Small intestine (tissue), 7 donors: ENCODE data around the gene SSH2. TPM values are rescaled to one million over a fixed set of nuclear protein-coding genes. Genes with fewer than 3 reads are reported as not detected.

Source experiments
- DNase-seq, 2 donors: peaks; one replicate each; pipeline versions ENCODE4 v3.0.0 to v3.0.0-alpha.2; 2013
- FAIRE-seq: peaks from 2 replicates; lab custom pipeline; 2012; peaks lifted over from hg19 to GRCh38; lab: Jason Lieb, UNC
- H3K27ac ChIP-seq, 3 donors: one replicate each; pipeline ENCODE4 v1.5.1; 2013; ENCODE audit warnings: low read length in 2 of 3, mild to moderate bottlenecking in 2 of 3, control low read depth in 1 of 3, inconsistent platforms in 1 of 3, low read depth in 1 of 3, moderate library complexity in 1 of 3
- H3K27me3 ChIP-seq, 3 donors: one replicate each; pipeline ENCODE4 v1.6.1; 2013; ENCODE audit warnings: low read length in 3 of 3, inconsistent platforms in 1 of 3; ENCODE audit not compliant: control insufficient read depth in 3 of 3, insufficient read depth in 3 of 3
- H3K36me3 ChIP-seq, 3 donors: one replicate each; pipeline ENCODE4 v1.6.1; 2013; ENCODE audit warnings: low read length in 3 of 3, inconsistent platforms in 1 of 3, low read depth in 1 of 3, mild to moderate bottlenecking in 1 of 3, moderate library complexity in 1 of 3; ENCODE audit not compliant: control insufficient read depth in 3 of 3, insufficient read depth in 2 of 3
- H3K4me1 ChIP-seq, 3 donors: one replicate each; pipeline ENCODE4 v1.6.1; 2013; ENCODE audit warnings: low read length in 2 of 3, inconsistent platforms in 1 of 3, low read depth in 1 of 3, mild to moderate bottlenecking in 1 of 3, moderate library complexity in 1 of 3; ENCODE audit not compliant: control insufficient read depth in 3 of 3, insufficient read depth in 2 of 3
- H3K4me3 ChIP-seq, 3 donors: one replicate each; pipeline ENCODE4 v1.5.1; 2013; ENCODE audit warnings: low read length in 3 of 3, control low read depth in 1 of 3, inconsistent platforms in 1 of 3, low read depth in 1 of 3, mild to moderate bottlenecking in 1 of 3, moderate library complexity in 1 of 3
- H3K9me3 ChIP-seq, 2 donors: one replicate each; pipeline ENCODE4 v1.6.1; 2013; ENCODE audit warnings: low read depth in 1 of 2, low read length in 1 of 2; ENCODE audit not compliant: control insufficient read depth in 2 of 2, insufficient read depth in 1 of 2
- WGBS, 3 donors: extraction: QIAGEN DNeasy Blood & Tissue Kit; methylation state at CpG; one replicate each; pipeline ENCODE4 v1.1.7; 2013; 5-methylcytosine and 5-hydroxymethylcytosine counted together
- polyA plus RNA-seq, 4 donors: library from polyadenylated mRNA; stranded (reverse) in 3 of 4; unstranded in 1 of 4; fragments of 200-250 nt in 3 of 4; fragments of 120-200 nt in 1 of 4; gene quantifications; one replicate each; pipeline versions ENCODE4 v1.2.1 to v1.2.3, GENCODE V29; 2013
- donor health status: healthy with polysubstance abuse.
- donor health status: control.
- donor health status: control.
- donor health status: Bipolar disorder and iron deficiency.
- donor health status: healthy.

SSH2 gene
- polyA plus RNA-seq, 4 donors, result 11.6 to 18.9 (median 13.6) TPM

DNA sequence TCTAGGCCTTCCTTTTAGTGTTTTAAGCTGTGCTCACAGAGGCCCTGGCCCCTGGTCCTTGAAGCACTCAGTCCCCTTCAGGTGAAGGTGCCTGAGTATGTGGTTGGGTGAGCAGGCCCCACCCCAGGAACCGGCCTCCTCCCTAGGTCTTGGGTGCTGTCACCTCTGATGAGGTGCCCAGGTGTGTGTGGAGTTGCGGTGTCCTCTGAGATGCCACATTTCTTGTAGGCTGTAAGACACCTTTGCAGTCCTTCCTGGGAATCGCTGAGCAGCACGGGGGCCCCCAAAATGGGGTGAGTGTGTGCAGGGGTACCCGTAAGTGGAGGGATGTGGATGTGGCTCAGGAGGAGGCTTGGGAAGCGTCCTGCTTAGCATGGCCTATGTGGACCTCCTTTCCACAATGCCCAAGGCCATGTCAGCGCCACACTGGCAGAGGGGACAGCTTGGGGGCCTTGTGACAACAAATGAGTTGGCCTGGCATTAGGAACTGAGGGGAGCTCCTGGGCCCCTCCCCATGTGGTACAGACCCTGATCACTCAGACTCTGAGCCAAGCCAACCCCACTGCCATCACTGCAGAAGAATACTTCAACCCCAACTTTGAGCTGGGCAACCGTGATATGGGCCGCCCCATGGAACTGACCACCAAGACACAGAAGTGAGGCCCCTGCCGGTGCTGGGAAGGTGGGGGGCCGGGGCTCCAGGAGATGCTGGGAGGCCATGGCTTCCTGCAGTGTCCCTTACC is 318.5 kb downstream of the SSH2 start:
- Histone ChIP-seq H3K27me3 (peaks cover 0 to 47% (median 0%) of the 10 kb centered on the region in 3 donors), H3K27ac (no peak overlapping the region), H3K4me3 (no peak overlapping the region), H3K36me3 (peaks cover 0 to 8% (median 0%) of the 10 kb centered on the region in 3 donors), H3K9me3 (no peaks in the 10 kb centered on the region), H3K4me1 (peaks cover 5 to 30% (median 8%) of the 10 kb centered on the region in 3 donors)
- WGBS, 3 donors, result 93 to 97% (median 96%) methylated on average over 11 of the region's 11 CpGs
- no peak for DNase-seq
- no peak for FAIRE-seq

DNA sequence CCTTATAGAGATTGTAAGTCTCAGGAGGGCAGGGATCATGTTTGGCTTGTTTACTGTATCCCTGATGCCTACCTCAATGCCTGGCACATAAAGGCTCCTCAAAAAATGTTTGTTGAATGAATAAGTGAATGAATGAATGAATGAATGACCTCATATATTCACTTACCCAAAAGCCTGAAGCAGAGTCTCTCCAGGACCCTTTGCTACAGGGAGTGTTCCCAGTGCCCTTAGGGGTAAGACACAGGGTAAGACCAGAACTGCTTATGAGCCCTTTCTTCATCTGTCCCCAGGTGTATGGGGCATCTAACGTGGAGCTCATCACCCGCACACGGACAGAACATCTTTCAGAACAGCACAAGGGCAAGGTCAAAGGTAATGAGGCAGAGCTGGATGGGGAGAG is 319.6 kb downstream of the SSH2 start:
- Histone ChIP-seq H3K4me1 (peaks cover 2 to 19% (median 3%) of the 10 kb centered on the region in 3 donors), H3K9me3 (no peaks in the 10 kb centered on the region), H3K27ac (no peak overlapping the region), H3K4me3 (no peak overlapping the region), H3K36me3 (peaks cover 0 to 8% (median 0%) of the 10 kb centered on the region in 3 donors), H3K27me3 (peaks cover 0 to 36% (median 0%) of the 10 kb centered on the region in 3 donors)
- no peak for DNase-seq
- FAIRE-seq, result no peak
- WGBS, 3 donors, result 69 to 85% (median 77%) methylated on average over 3 of the region's 3 CpGs

DNA sequence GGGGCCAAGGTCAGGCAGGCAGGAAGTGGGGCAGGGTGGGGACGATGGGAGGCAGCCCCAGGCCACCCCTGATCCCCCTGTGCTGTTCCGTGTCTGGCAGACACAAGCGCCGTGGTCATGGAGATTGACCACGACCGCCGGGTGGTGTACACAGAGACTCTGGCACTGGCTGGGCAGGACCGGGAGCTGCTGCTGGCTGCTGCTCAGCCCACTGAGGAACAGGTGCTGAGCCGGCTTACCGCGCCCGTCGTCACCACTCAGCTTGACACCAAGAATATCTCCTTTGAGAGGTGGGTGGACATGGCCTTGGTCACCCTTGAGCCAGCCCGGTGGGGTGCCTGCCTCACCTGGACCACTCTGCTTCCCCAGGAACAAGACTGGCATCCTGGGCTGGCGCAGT is 321.0 kb downstream of the SSH2 start:
- no peak for DNase-seq
- H3K27me3 ChIP-seq, result peaks cover 0 to 22% (median 0%) of the 10 kb centered on the region in 3 donors
- H3K4me3 ChIP-seq, result no peak overlapping the region
- peaks cover 2 to 10% (median 3%) of the 10 kb centered on the region in 3 donors for H3K4me1 ChIP-seq
- no peak for FAIRE-seq
- H3K27ac ChIP-seq, result no peak overlapping the region
- H3K9me3 ChIP-seq, result no peaks in the 10 kb centered on the region
- WGBS, 3 donors, result 86 to 89% (median 87%) methylated on average over 11 to 15 of the region's 15 CpGs
- peaks cover 0 to 8% (median 0%) of the 10 kb centered on the region in 3 donors for H3K36me3 ChIP-seq

DNA sequence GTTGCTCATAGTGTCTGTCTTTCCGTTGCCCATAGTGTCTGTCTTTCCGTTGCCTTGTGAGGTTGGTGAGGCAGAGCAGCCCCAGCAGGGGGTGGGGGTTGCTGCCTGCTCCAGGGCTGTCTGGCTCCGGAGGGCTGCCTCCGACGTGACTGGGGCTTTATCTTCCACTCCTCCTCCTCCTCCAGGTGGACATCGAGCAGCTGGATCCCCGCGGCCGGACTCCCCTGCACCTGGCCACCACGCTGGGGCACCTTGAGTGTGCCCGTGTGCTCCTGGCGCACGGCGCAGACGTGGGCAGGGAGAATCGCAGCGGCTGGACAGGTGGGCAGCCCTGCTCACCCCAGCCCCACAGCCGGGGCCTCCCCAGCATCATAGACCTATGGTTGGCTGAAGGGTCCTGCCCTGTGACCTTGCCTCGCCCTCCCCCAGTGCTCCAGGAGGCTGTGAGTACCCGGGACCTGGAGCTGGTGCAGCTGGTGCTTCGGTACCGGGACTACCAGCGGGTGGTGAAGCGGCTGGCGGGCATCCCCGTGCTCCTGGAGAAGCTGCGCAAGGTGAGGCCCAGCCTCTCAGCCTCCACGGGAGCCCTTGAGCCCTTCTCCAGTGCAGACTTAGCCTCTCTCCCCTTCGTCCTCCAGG is 322.4 kb downstream of the SSH2 start:
- H3K36me3 ChIP-seq, result peaks cover 0 to 8% (median 0%) of the 10 kb centered on the region in 3 donors
- no peak for FAIRE-seq
- H3K4me1 ChIP-seq, result peaks cover 0 to under 1% (median 0%) of the 10 kb centered on the region in 3 donors
- H3K9me3 ChIP-seq, result no peaks in the 10 kb centered on the region
- DNase-seq, result no peak
- WGBS, 3 donors, result 91 to 94% (median 91%) methylated on average over 29 of the region's 29 CpGs
- peaks cover 0 to 12% (median 0%) of the 10 kb centered on the region in 3 donors for H3K27me3 ChIP-seq
- H3K27ac ChIP-seq, result no peak overlapping the region
- H3K4me3 ChIP-seq, result no peak overlapping the region

DNA sequence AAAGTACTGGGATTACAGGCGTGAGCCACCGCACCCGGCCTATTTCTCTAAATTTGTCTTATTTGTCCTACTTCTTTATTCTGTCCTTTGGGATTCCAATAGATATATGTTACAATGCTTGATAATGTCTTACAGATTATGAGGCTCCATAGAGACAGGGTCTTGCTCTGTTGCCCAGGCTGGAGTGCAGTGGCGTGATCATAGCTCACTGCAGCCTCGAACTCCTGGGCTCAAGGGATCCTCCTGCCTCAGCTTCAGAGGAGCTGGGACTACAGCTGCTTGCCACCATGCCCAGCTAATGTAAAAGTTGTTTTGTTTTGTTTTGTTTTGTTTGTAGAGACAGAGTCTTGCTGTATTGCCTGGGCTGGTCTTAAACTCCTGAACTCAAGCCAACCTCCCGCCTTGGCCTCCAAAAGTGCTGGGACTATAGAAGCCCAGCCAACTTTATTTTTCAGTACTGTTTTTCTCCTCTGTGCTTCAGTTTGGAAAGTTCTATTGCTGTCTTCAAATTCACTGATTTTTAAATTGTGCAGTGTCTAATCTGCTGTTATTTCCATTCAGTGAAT is 326.8 kb downstream of the SSH2 start:
- no peaks in the 10 kb centered on the region for H3K4me1 ChIP-seq
- DNase-seq, result no peak
- WGBS, 3 donors, result 90 to 97% (median 95%) methylated on average over 6 of the region's 6 CpGs
- no peak for FAIRE-seq
- H3K4me3 ChIP-seq, result no peak overlapping the region
- no peaks in the 10 kb centered on the region for H3K9me3 ChIP-seq
- H3K36me3 ChIP-seq, result no peaks in the 10 kb centered on the region
- no peak overlapping the region for H3K27ac ChIP-seq
- H3K27me3 ChIP-seq, result no peaks in the 10 kb centered on the region

DNA sequence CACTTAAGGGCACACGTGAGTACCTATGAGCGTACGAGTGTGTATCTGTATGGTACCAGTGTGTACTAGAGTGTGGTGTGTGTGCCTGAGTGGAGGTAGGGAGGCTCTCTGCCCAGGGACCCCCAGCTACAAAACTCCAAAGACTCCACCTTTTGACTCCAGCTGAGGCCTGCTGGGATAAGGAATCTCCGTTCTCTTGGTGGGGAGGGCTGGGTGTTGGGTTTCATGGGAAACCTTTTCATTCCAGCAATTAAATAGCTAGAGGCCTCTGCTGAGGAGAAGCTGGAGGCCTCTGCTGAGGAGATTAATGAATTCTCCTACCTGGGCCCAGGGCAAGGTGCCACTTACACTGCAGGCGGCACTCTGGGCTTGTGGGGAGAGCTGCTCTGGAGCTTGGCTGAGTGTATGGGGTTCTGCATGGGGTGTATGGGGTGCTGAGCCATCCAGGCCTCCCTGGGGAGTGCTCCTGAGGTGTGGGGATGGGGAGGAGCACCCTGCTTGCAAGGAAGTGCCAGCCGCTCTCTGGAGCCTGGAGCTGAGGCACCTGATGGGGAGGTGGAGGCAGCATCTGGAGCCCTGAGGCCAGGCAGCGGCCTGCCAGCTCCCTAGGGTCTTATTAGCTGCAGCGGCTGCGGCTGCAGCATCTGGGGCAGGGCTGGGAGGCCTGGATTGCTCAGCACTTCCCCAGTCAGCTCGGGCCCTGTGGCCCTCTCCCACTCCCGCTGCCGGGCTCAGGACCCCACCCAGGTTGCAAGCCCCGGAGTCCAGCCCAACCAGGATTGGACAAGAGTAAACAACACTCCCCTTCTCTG is 332.5 kb downstream of the SSH2 start:
- H3K4me1 ChIP-seq, result peaks cover 0 to 14% (median 0%) of the 10 kb centered on the region in 3 donors
- DNase-seq, result no peak
- no peak for FAIRE-seq
- H3K9me3 ChIP-seq, result no peaks in the 10 kb centered on the region
- H3K36me3 ChIP-seq, result peaks cover 0 to 4% (median 0%) of the 10 kb centered on the region in 3 donors
- H3K4me3 ChIP-seq, result no peak overlapping the region
- WGBS, 3 donors, result 72 to 87% (median 85%) methylated on average over 12 to 13 of the region's 13 CpGs
- H3K27ac ChIP-seq, result no peak overlapping the region
- peaks cover 0 to 2% (median 0%) of the 10 kb centered on the region in 3 donors for H3K27me3 ChIP-seq

DNA sequence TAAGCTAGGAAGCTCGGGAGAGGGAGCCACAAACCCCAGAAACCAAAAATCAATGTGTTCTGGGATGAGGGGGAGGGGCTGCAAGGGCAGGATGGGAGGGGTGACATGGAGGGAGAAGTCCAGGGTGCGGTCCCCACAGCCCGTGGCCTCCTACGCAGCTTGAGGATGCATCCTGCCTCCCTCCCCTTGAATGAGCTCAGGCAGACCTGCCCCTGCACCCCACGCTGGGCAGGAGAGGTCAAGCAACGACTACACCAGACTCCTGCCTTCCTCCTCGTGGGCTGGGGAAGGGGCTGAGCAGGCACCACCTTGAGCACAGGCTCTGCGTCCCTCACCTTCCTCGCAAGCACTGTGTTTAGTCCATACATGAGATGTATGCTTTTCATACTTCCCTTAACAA is 333.2 kb downstream of the SSH2 start:
- H3K27ac ChIP-seq, result no peak overlapping the region
- peaks cover 0 to 4% (median 0%) of the 10 kb centered on the region in 3 donors for H3K36me3 ChIP-seq
- peaks cover 0 to 21% (median 0%) of the 10 kb centered on the region in 3 donors for H3K4me1 ChIP-seq
- FAIRE-seq, result no peak
- WGBS, 3 donors, result 74 to 84% (median 78%) methylated on average over 9 of the region's 9 CpGs
- H3K4me3 ChIP-seq, result no peak overlapping the region
- H3K27me3 ChIP-seq, result peaks cover 0 to 2% (median 0%) of the 10 kb centered on the region in 3 donors
- H3K9me3 ChIP-seq, result no peaks in the 10 kb centered on the region
- DNase-seq, result no peak
